NCI-H1694 (cell line): ENCODE results near the gene DPT.

ENCODE experiments used
- DNase-seq: peaks from one replicate; lab custom pipeline; 2025; lab: John Stamatoyannopoulos, UW

The DPT gene

GRCh38 chr1:168698453-168698852 is 30.6 kb downstream of the DPT start:
- no peak for DNase-seq

- DNase-seq, result no peak
These were observed 31.5 kb downstream of the DPT start for GRCh38 chr1:168697356-168698126.

- no peak for DNase-seq
These were observed 32.8 kb downstream of the DPT start for GRCh38 chr1:168696125-168696760.

- no peak for DNase-seq
These were observed 35.2 kb downstream of the DPT start for GRCh38 chr1:168693872-168694238.

GRCh38 chr1:168693197-168693871 is 35.7 kb downstream of the DPT start:
- DNase-seq, result no peak

- no peak for DNase-seq
These were observed 36.5 kb downstream of the DPT start for GRCh38 chr1:168692472-168692871.

- peak; percentile 21 for DNase-seq
These were observed 37.5 kb downstream of the DPT start for GRCh38 chr1:168691541-168691940.

- no peak for DNase-seq
These were observed 39.0 kb downstream of the DPT start for GRCh38 chr1:168689726-168690602.

- no peak for DNase-seq
These were observed 39.7 kb downstream of the DPT start for GRCh38 chr1:168689327-168689657.

- DNase-seq, result no peak
These were observed 40.2 kb downstream of the DPT start for GRCh38 chr1:168688644-168689326.

- DNase-seq, result no peak
These were observed 41.2 kb downstream of the DPT start for GRCh38 chr1:168687816-168688215.

GRCh38 chr1:168686666-168687065 is 42.3 kb downstream of the DPT start:
- no peak for DNase-seq

GRCh38 chr1:168683871-168684270 is 45.1 kb downstream of the DPT start:
- no peak for DNase-seq

GRCh38 chr1:168676861-168677260 is 52.1 kb downstream of the DPT start:
- no peak for DNase-seq

GRCh38 chr1:168676029-168676812 is 52.8 kb downstream of the DPT start:
- no peak for DNase-seq

GRCh38 chr1:168673974-168674683 is 54.9 kb downstream of the DPT start:
- DNase-seq, result no peak

- DNase-seq, result no peak
These were observed 56.7 kb downstream of the DPT start for GRCh38 chr1:168672278-168672677.

- no peak for DNase-seq
These were observed 57.2 kb downstream of the DPT start for GRCh38 chr1:168671782-168672181.

- DNase-seq, result no peak
These were observed 63.0 kb downstream of the DPT start for GRCh38 chr1:168665975-168666374.
